Measurements from ENCODE around the gene FZD2.
"Not testable (repeated sequence)": the region's sequence is repeated elsewhere in the genome, so short reads cannot be mapped to it uniquely, and the experiment has no call there.

The FZD2 gene

GRCh38 chr17:44578947-44579346, 21.7 kb downstream of the FZD2 start:
- DNase-seq, result no peak

DNA sequence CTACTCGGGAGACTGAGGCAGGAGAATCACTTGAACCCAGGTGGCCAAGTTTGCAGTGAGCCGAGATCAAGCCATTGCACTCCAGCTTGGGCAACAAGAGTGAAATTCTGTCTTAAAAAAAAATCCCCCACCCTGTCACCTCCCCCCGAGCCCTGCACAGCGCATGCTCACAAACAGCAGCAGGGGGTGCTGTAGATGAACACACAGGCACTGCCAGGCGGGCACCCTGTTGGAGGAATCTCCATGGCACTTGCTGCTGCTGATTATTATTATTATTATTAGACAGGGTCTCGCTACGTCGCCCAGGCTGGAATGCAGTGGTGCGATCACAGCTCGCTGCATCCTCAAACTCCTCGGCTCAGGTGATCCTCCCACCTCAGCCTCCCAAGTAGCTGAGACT, 24.6 kb downstream of the FZD2 start:
- no peak for DNase-seq

DNA sequence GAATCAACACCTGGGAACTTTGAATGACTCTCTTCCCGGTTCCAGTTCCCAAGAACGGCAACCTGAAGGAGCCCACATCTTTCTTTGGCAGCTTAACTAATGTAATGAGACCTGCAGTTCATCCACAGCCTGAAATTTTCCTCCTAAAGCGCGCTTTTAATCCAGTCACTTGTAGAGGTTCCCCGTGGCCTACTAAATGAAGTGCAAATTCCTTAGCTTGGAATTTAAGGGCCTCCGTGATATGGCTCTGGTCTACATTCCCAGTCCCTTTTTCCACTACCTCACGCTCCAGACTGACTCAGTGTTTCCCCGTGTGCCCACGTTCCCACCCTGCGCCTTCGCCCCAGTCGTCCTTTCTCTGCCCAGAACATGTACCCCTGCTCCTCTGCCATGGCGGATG, 27.2 kb downstream of the FZD2 start:
- DNase-seq, result no peak

DNA sequence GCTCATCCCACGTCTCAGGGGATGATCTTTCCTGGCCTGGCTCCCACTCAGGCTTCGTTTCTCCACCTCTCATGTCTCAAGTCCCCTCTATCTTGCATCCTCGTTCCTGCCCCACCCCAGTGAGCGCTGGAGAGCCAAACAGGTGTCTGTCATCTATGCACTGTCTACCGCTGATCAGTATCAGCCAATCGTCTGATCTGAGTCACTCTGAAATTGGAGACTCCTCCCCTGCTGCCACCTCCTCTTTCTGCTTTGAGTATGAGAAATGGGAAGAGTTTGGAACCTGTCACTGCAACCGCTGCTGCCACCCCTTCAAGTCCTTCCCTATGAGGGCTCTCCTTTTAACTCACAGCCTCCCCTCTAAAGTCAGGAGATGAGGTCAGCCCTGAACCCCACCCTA, 28.0 kb downstream of the FZD2 start:
- no peak for DNase-seq

- no peak for DNase-seq
Observed at GRCh38 chr17:44587339-44587738, 30.1 kb downstream of the FZD2 start.

- no peak for DNase-seq
Observed at GRCh38 chr17:44589316-44590071, 32.2 kb downstream of the FZD2 start.

- not testable (repeated sequence) for DNase-seq
Observed at GRCh38 chr17:44590072-44590462, 32.8 kb downstream of the FZD2 start.

DNA sequence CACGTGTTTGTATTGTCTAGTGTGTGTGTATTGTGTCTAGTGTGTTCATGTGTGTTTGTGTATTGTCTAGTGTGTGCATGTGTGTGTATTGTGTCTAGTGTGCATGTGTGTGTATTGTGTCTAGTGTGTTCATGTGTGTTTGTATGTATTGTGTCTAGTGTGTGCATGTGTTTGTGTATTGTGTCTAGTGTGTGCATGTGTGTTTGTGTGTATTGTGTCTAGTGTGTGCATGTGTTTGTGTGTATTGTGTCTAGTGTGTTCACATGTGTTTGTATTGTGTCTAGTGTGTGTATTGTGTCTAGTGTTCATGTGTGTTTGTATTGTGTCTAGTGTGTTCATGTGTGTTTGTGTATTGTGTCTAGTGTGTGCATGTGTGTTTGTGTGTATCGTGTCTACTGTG, 33.5 kb downstream of the FZD2 start:
- DNase-seq, result not testable (repeated sequence)

DNA sequence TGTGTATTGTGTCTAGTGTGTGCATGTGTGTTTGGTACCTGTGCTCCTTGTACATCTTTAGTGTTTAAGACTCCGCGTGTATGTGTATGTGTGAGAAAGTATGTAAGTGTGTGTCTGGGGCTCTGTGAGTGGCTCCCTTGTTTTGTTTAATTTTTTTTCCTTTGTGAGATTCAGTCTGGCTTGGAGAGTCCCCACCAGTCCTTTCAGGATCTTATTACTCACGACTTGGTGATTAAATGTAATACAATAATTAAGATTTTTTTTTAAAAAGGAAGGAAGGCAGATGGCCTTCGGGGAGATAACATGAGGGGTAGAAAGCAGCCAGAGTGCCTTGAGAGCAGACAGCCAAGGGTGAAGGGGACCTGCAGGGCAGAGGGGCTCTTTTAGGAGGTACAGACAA, 33.9 kb downstream of the FZD2 start:
- DNase-seq, result no peak

- DNase-seq, result no peak
Observed at GRCh38 chr17:44593156-44593555, 35.9 kb downstream of the FZD2 start.

GRCh38 chr17:44595216-44595775, 38.0 kb downstream of the FZD2 start:
- no peak for DNase-seq

DNA sequence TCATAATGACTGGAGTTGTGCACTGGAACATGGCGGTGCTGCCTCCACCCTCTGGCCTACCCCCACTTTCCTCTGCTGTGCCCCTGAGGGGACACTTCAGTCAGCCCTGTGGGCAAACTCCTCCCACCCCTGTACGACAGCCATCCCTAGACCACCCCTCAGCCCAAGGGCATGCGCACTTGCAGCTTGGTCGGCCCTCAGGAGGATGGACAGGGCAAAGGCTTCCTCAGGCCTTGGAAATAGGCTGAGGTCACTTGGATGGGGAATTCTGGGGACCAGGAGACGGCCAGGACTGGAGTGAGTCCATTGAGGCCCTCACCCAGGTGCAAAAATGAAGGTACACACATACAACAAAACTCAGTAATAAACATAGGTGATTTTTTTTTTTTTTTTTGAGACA, 41.0 kb downstream of the FZD2 start:
- DNase-seq, result no peak

DNA sequence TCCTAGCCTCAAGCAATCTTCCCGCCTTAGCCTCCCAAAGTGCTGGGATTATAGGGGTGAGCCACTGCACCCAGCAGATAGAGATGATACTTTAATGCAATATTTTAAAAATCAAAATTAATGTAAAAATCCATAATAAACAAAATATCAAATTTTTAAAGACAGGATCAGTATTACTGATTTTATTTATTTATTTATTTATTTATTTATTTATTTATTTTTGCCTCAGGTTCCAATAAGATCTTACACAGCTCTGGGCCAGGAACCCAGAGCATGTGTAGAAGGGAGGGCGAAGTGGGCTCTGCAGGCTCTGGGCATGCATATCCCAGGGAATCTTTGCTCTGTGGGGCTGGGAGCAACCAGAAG, 41.6 kb downstream of the FZD2 start:
- DNase-seq, result no peak

GRCh38 chr17:44599298-44600175, 42.3 kb downstream of the FZD2 start:
- DNase-seq, result no peak

GRCh38 chr17:44601539-44601938, 44.3 kb downstream of the FZD2 start:
- no peak for DNase-seq

GRCh38 chr17:44601973-44602372, 44.7 kb downstream of the FZD2 start:
- no peak for DNase-seq

DNA sequence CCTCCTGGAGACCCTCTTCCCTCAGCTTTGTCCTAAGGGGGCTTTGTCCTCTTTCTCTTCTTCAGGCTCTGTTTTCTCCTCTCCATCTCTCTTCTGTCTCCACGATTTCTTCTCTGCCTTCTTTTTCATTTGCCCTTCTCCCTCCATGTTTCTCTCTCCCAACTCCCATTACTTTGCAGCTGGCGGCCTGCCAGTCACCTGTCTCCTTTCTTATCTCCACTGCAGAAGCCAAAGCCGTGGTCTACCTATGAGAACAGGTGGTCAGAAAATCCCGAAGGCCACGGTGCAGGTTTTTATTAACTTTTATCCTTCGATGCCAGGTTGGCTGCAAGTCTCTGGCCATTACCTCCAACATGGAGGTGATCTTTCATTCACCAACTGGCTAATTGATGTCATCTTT, 45.1 kb downstream of the FZD2 start:
- no peak for DNase-seq

GRCh38 chr17:44602970-44603369, 45.7 kb downstream of the FZD2 start:
- no peak for DNase-seq

GRCh38 chr17:44604116-44604761, 47.0 kb downstream of the FZD2 start:
- no peak for DNase-seq

- DNase-seq, result no peak
Observed at GRCh38 chr17:44604768-44605485, 47.6 kb downstream of the FZD2 start.

GRCh38 chr17:44606658-44607057, 49.4 kb downstream of the FZD2 start:
- no peak for DNase-seq

- no peak for DNase-seq
Observed at GRCh38 chr17:44607836-44608690, 50.8 kb downstream of the FZD2 start.
